IMR-90 (cell line): Measurements from ENCODE around the gene TBCD.

Source experiments
- BHLHE40 ChIP-seq: fragments of 150-350 bp; IDR thresholded peaks from 2 replicates; pipeline ENCODE4 v1.6.1; 2016; ENCODE audit warnings: mild to moderate bottlenecking, low read depth, low read length
- CEBPB ChIP-seq: IDR thresholded peaks from 2 replicates; pipeline ENCODE4 v1.6.1; 2012; ENCODE audit warnings: low read depth, low read length, improper control_type of control experiment
- CHD1 ChIP-seq: IDR thresholded peaks from 2 replicates; pipeline ENCODE4 v1.6.1; 2012; ENCODE audit warnings: low read depth, low read length, improper control_type of control experiment
- CTCF ChIP-seq: conservative IDR thresholded peaks from 2 replicates; pipeline ENCODE4 v1.5.1; 2012; ENCODE audit warnings: mild to moderate bottlenecking, low read depth, low read length, improper control_type of control experiment
- FOS ChIP-seq: fragments of 150-350 bp; IDR thresholded peaks from 2 replicates; pipeline ENCODE4 v1.6.1; 2016; ENCODE audit warnings: low read depth, low read length
- MAFK ChIP-seq: IDR thresholded peaks from 2 replicates; pipeline ENCODE4 v1.6.1; 2012; ENCODE audit warnings: low read depth, low read length, improper control_type of control experiment
- MAZ ChIP-seq: IDR thresholded peaks from 2 replicates; pipeline ENCODE4 v1.6.1; 2012; ENCODE audit warnings: low read depth, mild to moderate bottlenecking, low read length, improper control_type of control experiment, moderate library complexity, borderline replicate concordance
- MXI1 ChIP-seq: IDR thresholded peaks from 2 replicates; pipeline ENCODE4 v1.6.1; 2012; ENCODE audit warnings: low read depth, mild to moderate bottlenecking, low read length, moderate library complexity, borderline replicate concordance
- POLR2A ChIP-seq: IDR thresholded peaks from 2 replicates; pipeline ENCODE4 v1.6.1; 2012; ENCODE audit warnings: mild to moderate bottlenecking, low read depth, low read length
- RAD21 ChIP-seq: IDR thresholded peaks from 2 replicates; pipeline ENCODE4 v1.6.1; 2012; ENCODE audit warnings: low read length, improper control_type of control experiment
- RCOR1 ChIP-seq: IDR thresholded peaks from 2 replicates; pipeline ENCODE4 v1.6.1; 2012; ENCODE audit warnings: mild to moderate bottlenecking, low read length, improper control_type of control experiment; ENCODE audit not compliant: insufficient replicate concordance
- RFX5 ChIP-seq: IDR thresholded peaks from 2 replicates; pipeline ENCODE4 v1.8.0; 2012; ENCODE audit warnings: low read depth, mild to moderate bottlenecking, low read length, moderate library complexity
- SMC3 ChIP-seq: fragments of 150-350 bp; IDR thresholded peaks from 2 replicates; pipeline ENCODE4 v1.6.1; 2016; ENCODE audit warnings: low read depth, mild to moderate bottlenecking, antibody characterized with exemption, low read length, moderate library complexity
- TF ChIP-seq, protein P1 (sequence below): fragments of 150-350 bp; IDR thresholded peaks from 2 replicates; pipeline ENCODE4 v1.6.1; 2017; ENCODE audit warnings: mild to moderate bottlenecking, antibody characterized with exemption, low read length, low read depth

GRCh38 chr17:82732118-82732743 lies 19.6 kb upstream of the TBCD start:
- TF ChIP-seq POLR2A (no peak), CTCF (no peak), CEBPB (no peak), RAD21 (no peak), CHD1 (no peak), MXI1 (no peak), RFX5 (no peak), MAZ (no peak), RCOR1 (no peak), MAFK (no peak), SMC3 (no peak), BHLHE40 (no peak), FOS (no peak)
- TF ChIP-seq, protein P1, sequence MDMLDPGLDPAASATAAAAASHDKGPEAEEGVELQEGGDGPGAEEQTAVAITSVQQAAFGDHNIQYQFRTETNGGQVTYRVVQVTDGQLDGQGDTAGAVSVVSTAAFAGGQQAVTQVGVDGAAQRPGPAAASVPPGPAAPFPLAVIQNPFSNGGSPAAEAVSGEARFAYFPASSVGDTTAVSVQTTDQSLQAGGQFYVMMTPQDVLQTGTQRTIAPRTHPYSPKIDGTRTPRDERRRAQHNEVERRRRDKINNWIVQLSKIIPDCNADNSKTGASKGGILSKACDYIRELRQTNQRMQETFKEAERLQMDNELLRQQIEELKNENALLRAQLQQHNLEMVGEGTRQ: no peak
